ENCODE data around the gene SLC39A1. TPM values are rescaled to one million over a fixed set of nuclear protein-coding genes. Genes with fewer than 3 reads are reported as not detected.

Gene SLC39A1
- total and polyA plus RNA-seq, 2 experiments from 2014 or later = 87.3 to 220 TPM

GRCh38 chr1:153951801-153952200, 11.5 kb downstream of the SLC39A1 start:
- no peak overlapping the region for H2AFZ ChIP-seq
- no peaks in the 10 kb centered on the region for H3K9me3 Mint-ChIP-seq
- no peak overlapping the region for H3K4me2 ChIP-seq
- H3K4me1 ChIP-seq (ENCODE audit: insufficient read depth) = peaks cover 7% of the 10 kb centered on the region
- H3K4me1 Mint-ChIP-seq = peaks cover 16% of the 10 kb centered on the region
- peaks cover 50% of the 10 kb centered on the region for H3K36me3 Mint-ChIP-seq (ENCODE audit: low read depth)
- H3K79me2 ChIP-seq (replicated peaks; ENCODE audit: insufficient read depth) = peaks cover 39% of the 10 kb centered on the region
- H3K4me3 Mint-ChIP-seq = no peak overlapping the region
- H4K20me1 ChIP-seq (replicated peaks; ENCODE audit: insufficient read depth) = peaks cover 29% of the 10 kb centered on the region
- peaks cover 3% of the 10 kb centered on the region; the same call in 1 of the 2 replicates for H3F3A ChIP-seq (replicated peaks; ENCODE audit: low read depth)
- no peak for ATAC-seq
- H3K27me3 ChIP-seq (ENCODE audit: insufficient read depth) = no peaks in the 10 kb centered on the region
- TF ChIP-seq CREB1 (CRISPR knock-in tag; IDR thresholded peaks at IDR 0.05; ENCODE audit: low read depth) = no peak
- no peak for TF ChIP-seq ZNF114 (CRISPR knock-in tag; IDR thresholded peaks at IDR 0.05)
- TF ChIP-seq NANOG (IDR thresholded peaks at IDR 0.05; ENCODE audit: borderline replicate concordance) = no peak
- no peak for TF ChIP-seq ZNF462 (CRISPR knock-in tag; IDR thresholded peaks at IDR 0.05)
- TF ChIP-seq CTCF (conservative IDR thresholded peaks at IDR 0.05; ENCODE audit: low read depth in 2 of 2) = no peak
- no peak for TF ChIP-seq POLR2AphosphoS5 (IDR thresholded peaks at IDR 0.05; ENCODE audit: low read depth)
- TF ChIP-seq REST (IDR thresholded peaks at IDR 0.05; ENCODE audit: unreplicated experiment) = no peak
- TF ChIP-seq JUNB (IDR thresholded peaks at IDR 0.05; ENCODE audit: unreplicated experiment) = no peak
- no peak for TF ChIP-seq ETS1 (IDR thresholded peaks at IDR 0.05)
- no peak for TF ChIP-seq EZH2 (IDR thresholded peaks at IDR 0.05; ENCODE audit: low read depth, unreplicated experiment)
- no peak for TF ChIP-seq ZNF331 (CRISPR knock-in tag; IDR thresholded peaks at IDR 0.05; ENCODE audit: low read depth)
- no peak for TF ChIP-seq STAT1 (IDR thresholded peaks at IDR 0.05; ENCODE audit: unreplicated experiment)
- TF ChIP-seq EZH2phosphoT487 (IDR thresholded peaks at IDR 0.05; ENCODE audit: unreplicated experiment) = no peak
- H3K27ac ChIP-seq (ENCODE audit: low read depth) = no peak overlapping the region
- no peak overlapping the region for H3K4me3 ChIP-seq
- H3K27me3 Mint-ChIP-seq (ENCODE audit: insufficient read depth, low read depth, poor library complexity) = peaks cover 14% of the 10 kb centered on the region
- peaks cover 14% of the 10 kb centered on the region; the same call in 1 of the 2 replicates for H3K36me3 ChIP-seq (ENCODE audit: insufficient read depth)
- no peak for DNase-seq (ENCODE audit: low spot score)
- H3K9me2 ChIP-seq (ENCODE audit: insufficient read depth) = no peaks in the 10 kb centered on the region
- no peak overlapping the region for H3K27ac Mint-ChIP-seq
